ENCODE measurements around the gene RBM7. TPM values are rescaled to one million over a fixed set of nuclear protein-coding genes. Genes with fewer than 3 reads are reported as not detected.

The RBM7 gene
- polyA plus RNA-seq, 1 donor (not counting 4 experiments of a cell fraction or from before 2014, with no cell fraction given) = 38.2 TPM

GRCh38 chr11:114413958-114414357 lies 13.5 kb downstream of the RBM7 start:
- DNase-seq (ENCODE audit: low read depth, low spot score) (no peak), FAIRE-seq (no peak)
- Histone ChIP-seq H3K4me2 (ENCODE audit: control insufficient read depth, extremely low read depth, insufficient read depth, low read depth, low read length) (no peak overlapping the region), H3K9me1 (ENCODE audit: control insufficient read depth, extremely low read depth, insufficient read depth, low read length) (no peaks in the 10 kb centered on the region), H3K27me3 (ENCODE audit: control insufficient read depth, extremely low read depth, insufficient read depth, low read length) (no peaks in the 10 kb centered on the region), H3K4me1 (ENCODE audit: control insufficient read depth, extremely low read depth, insufficient read depth, low read length) (peaks cover 26% of the 10 kb centered on the region), H3K9ac (ENCODE audit: control insufficient read depth, extremely low read depth, insufficient read depth, low read length) (no peak overlapping the region), H3K36me3 (ENCODE audit: control insufficient read depth in 2 of 2, extremely low read depth in 1 of 2, insufficient read depth in 2 of 2, low read length in 2 of 2) (no peaks in the 10 kb centered on the region), H3K27ac (ENCODE audit: control insufficient read depth, insufficient read depth, low read length) (no peak overlapping the region), H3K4me3 (ENCODE audit: control insufficient read depth in 2 of 3, extremely low read depth in 1 of 3, insufficient read depth in 2 of 3, low read depth in 1 of 3, low read length in 3 of 3) (no peak overlapping the region), H4K20me1 (ENCODE audit: control insufficient read depth, extremely low read depth, insufficient read depth, low read length) (no peaks in the 10 kb centered on the region), H3K9me3 (ENCODE audit: control insufficient read depth, low read depth, low read length) (no peaks in the 10 kb centered on the region), H3K79me2 (ENCODE audit: control insufficient read depth, insufficient read depth, low read length) (no peaks in the 10 kb centered on the region), H2AFZ (ENCODE audit: control insufficient read depth, low read length) (no peak overlapping the region)
- dilution Hi-C loops (cut with MboI; ENCODE audit: extremely low pct_ligation_motif_present, low sequenced_read_pairs) = no loop called here
- TF ChIP-seq, protein P1, sequence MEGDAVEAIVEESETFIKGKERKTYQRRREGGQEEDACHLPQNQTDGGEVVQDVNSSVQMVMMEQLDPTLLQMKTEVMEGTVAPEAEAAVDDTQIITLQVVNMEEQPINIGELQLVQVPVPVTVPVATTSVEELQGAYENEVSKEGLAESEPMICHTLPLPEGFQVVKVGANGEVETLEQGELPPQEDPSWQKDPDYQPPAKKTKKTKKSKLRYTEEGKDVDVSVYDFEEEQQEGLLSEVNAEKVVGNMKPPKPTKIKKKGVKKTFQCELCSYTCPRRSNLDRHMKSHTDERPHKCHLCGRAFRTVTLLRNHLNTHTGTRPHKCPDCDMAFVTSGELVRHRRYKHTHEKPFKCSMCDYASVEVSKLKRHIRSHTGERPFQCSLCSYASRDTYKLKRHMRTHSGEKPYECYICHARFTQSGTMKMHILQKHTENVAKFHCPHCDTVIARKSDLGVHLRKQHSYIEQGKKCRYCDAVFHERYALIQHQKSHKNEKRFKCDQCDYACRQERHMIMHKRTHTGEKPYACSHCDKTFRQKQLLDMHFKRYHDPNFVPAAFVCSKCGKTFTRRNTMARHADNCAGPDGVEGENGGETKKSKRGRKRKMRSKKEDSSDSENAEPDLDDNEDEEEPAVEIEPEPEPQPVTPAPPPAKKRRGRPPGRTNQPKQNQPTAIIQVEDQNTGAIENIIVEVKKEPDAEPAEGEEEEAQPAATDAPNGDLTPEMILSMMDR (optimal IDR thresholded peaks at IDR 0.05 in 1 of 3, IDR thresholded peaks at IDR 0.05 in 1 of 3, conservative IDR thresholded peaks at IDR 0.05 in 1 of 3; ENCODE audit: extremely low read depth in 1 of 3, insufficient read depth in 2 of 3, low read length in 3 of 3) = no peak
- TF ChIP-seq EZH2 (IDR thresholded peaks at IDR 0.05; ENCODE audit: low read length) = no peak

GRCh38 chr11:114416441-114416961 lies 16.0 kb downstream of the RBM7 start:
- no peaks in the 10 kb centered on the region for H3K36me3 ChIP-seq (ENCODE audit: control insufficient read depth in 2 of 2, extremely low read depth in 1 of 2, insufficient read depth in 2 of 2, low read length in 2 of 2)
- no peaks in the 10 kb centered on the region for H3K27me3 ChIP-seq (ENCODE audit: control insufficient read depth, extremely low read depth, insufficient read depth, low read length)
- H3K4me1 ChIP-seq (ENCODE audit: control insufficient read depth, extremely low read depth, insufficient read depth, low read length) = peaks cover 26% of the 10 kb centered on the region
- no peak overlapping the region for H3K9ac ChIP-seq (ENCODE audit: control insufficient read depth, extremely low read depth, insufficient read depth, low read length)
- dilution Hi-C loops (cut with MboI; ENCODE audit: extremely low pct_ligation_motif_present, low sequenced_read_pairs) = no loop called here
- no peaks in the 10 kb centered on the region for H4K20me1 ChIP-seq (ENCODE audit: control insufficient read depth, extremely low read depth, insufficient read depth, low read length)
- peak overlapping the region; percentile 53 for H3K4me2 ChIP-seq (ENCODE audit: control insufficient read depth, extremely low read depth, insufficient read depth, low read depth, low read length)
- TF ChIP-seq, protein P1 (optimal IDR thresholded peaks at IDR 0.05 in 1 of 3, IDR thresholded peaks at IDR 0.05 in 1 of 3, conservative IDR thresholded peaks at IDR 0.05 in 1 of 3; ENCODE audit: extremely low read depth in 1 of 3, insufficient read depth in 2 of 3, low read length in 3 of 3) = no peak
- no peak for TF ChIP-seq EZH2 (IDR thresholded peaks at IDR 0.05; ENCODE audit: low read length)
- no peaks in the 10 kb centered on the region for H3K9me3 ChIP-seq (ENCODE audit: control insufficient read depth, low read depth, low read length)
- peak; percentile 97 for FAIRE-seq
- peak; percentile 76 for DNase-seq (ENCODE audit: low read depth, low spot score)
- no peak overlapping the region for H3K4me3 ChIP-seq (ENCODE audit: control insufficient read depth in 2 of 3, extremely low read depth in 1 of 3, insufficient read depth in 2 of 3, low read depth in 1 of 3, low read length in 3 of 3)
- peak overlapping the region; percentile 59 for H2AFZ ChIP-seq (ENCODE audit: control insufficient read depth, low read length)
- H3K9me1 ChIP-seq (ENCODE audit: control insufficient read depth, extremely low read depth, insufficient read depth, low read length) = no peaks in the 10 kb centered on the region
- H3K79me2 ChIP-seq (ENCODE audit: control insufficient read depth, insufficient read depth, low read length) = no peaks in the 10 kb centered on the region
- peak overlapping the region; percentile 72 for H3K27ac ChIP-seq (ENCODE audit: control insufficient read depth, insufficient read depth, low read length)
